Parathyroid adenoma (tissue), 2 donors: Measurements from ENCODE around the gene INPP5A.

Experiments used
- H2AFZ ChIP-seq: fragments of 300-600 bp; sonication (generic); one replicate; pipeline ENCODE4 v1.7.0; 2017; ENCODE audit warnings: antibody characterized with exemption, mild to moderate bottlenecking
- H3K27ac ChIP-seq: fragments of 300-600 bp; sonication (generic); one replicate; pipeline ENCODE4 v1.7.0; 2017
- H3K27me3 ChIP-seq: fragments of 300-600 bp; sonication (generic); one replicate; pipeline ENCODE4 v1.7.0; 2017; ENCODE audit warnings: low read length; ENCODE audit not compliant: control insufficient read depth, insufficient read depth
- H3K36me3 ChIP-seq: fragments of 300-600 bp; sonication (generic); one replicate; pipeline ENCODE4 v1.7.0; 2017; ENCODE audit warnings: low read length; ENCODE audit not compliant: control insufficient read depth, insufficient read depth
- H3K4me1 ChIP-seq: fragments of 300-600 bp; sonication (generic); one replicate; pipeline ENCODE4 v1.7.0; 2017; ENCODE audit warnings: control low read depth
- H3K4me2 ChIP-seq: fragments of 300-600 bp; sonication (generic); one replicate; pipeline ENCODE4 v1.7.0; 2017; ENCODE audit warnings: low read length
- H3K4me3 ChIP-seq: fragments of 300-600 bp; sonication (generic); one replicate; pipeline ENCODE4 v1.7.0; 2017; ENCODE audit warnings: low read depth, low read length
- H3K79me2 ChIP-seq: fragments of 300-600 bp; sonication (generic); one replicate; pipeline ENCODE4 v1.7.0; 2017; ENCODE audit warnings: control low read depth
- H3K9ac ChIP-seq: fragments of 300-600 bp; sonication (generic); one replicate; pipeline ENCODE4 v1.7.0; 2017; ENCODE audit warnings: mild to moderate bottlenecking
- H3K9me3 ChIP-seq: fragments of 300-600 bp; sonication (generic); one replicate; pipeline ENCODE4 v1.7.0; 2017; ENCODE audit warnings: low read length; ENCODE audit not compliant: control insufficient read depth
- TF ChIP-seq, protein P1 (sequence below): fragments of 300-600 bp; sonication (generic); IDR thresholded peaks from one replicate; pipeline ENCODE4 v1.7.0; 2017; ENCODE audit warnings: antibody characterized with exemption, mild to moderate bottlenecking
- donor health status: primary hyperparathyroidism.

Gene INPP5A

DNA sequence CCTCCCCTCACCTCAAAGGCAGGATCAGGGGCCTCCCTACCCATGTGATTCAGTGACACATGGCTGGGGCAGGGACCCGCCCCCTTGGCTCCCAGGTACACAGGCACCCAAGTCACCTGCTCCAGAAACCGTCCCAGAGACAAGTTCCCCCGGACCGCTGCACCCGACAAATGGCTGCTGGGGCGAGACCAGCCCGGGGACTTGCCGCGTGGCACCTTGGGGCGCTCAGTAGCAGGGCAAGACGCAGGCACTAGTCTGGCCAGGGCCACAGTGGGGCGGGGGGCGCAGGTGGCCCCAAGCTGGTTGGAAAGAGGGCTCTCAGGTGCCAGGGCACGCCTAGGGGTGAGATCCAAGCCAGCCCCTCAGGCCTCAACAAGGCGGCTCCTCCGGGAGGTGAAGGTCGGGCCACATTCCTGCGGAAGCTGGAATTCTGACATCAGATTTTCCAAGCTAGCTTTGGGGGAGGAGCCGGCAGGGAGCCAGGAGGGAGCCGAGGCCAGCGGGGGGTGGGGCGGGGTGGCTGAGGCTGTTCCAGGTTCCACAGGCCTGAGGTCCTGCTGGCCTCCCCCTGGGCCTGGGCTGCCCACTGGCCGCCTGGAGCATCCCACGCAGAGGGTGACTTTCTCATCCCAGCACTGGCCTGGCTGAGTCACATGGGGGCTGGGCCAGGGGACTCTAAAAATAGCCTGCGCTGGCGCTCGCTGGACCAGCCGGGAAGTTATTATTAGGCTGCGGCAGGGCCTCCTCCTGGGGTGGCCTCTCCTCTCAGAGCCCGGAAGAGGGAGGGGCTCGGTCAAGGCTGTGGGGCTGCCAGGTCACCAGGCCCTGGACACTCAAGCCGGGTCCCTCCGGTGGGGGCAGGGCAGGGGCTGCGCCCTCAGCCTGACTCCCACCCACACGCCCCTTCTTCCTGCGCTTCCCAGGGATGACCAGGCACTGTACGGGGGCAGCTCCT is 20.5 kb upstream of the INPP5A start:
- no peak overlapping the region for H3K9ac ChIP-seq
- H3K4me1 ChIP-seq: peaks cover 25% of the 10 kb centered on the region
- H3K4me3 ChIP-seq: peak overlapping the region; percentile 41

DNA sequence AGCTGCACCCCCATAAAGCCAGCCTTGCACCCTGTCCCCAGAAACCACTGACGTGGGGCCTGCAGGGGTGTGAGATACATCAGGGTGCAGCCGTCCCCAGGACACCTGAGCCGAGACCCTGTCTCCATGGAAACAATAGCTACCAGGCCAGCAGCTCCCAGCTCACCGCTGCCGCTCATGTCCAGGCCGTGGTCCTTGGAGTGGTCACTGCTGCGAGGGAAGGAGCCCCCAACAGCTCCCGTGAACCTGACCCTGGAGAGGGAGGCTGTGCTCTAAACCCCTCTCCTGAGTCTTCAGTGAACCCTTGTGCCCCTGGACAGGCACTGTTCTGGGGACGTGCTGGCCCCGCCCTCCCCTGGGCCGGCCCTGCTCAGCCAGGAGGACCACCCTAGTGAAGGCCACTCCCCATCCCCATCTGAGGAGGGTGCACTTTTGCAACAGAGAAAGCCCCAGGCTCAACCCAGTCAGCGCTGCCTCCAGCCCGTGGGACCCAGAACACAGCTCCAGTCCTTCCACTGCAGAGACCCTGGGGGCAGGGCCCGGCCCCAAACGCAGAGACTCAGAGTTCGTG is 19.6 kb upstream of the INPP5A start:
- Histone ChIP-seq H3K4me2 (peak overlapping the region; percentile 43), H3K4me1 (peaks cover 25% of the 10 kb centered on the region), H3K4me3 (peak overlapping the region; percentile 41), H3K27me3 (no peaks in the 10 kb centered on the region), H2AFZ (peak overlapping the region; percentile 91), H3K27ac (peak overlapping the region; percentile 95), H3K9me3 (no peaks in the 10 kb centered on the region), H3K79me2 (no peaks in the 10 kb centered on the region), H3K9ac (no peak overlapping the region), H3K36me3 (no peaks in the 10 kb centered on the region)
- TF ChIP-seq, protein P1, sequence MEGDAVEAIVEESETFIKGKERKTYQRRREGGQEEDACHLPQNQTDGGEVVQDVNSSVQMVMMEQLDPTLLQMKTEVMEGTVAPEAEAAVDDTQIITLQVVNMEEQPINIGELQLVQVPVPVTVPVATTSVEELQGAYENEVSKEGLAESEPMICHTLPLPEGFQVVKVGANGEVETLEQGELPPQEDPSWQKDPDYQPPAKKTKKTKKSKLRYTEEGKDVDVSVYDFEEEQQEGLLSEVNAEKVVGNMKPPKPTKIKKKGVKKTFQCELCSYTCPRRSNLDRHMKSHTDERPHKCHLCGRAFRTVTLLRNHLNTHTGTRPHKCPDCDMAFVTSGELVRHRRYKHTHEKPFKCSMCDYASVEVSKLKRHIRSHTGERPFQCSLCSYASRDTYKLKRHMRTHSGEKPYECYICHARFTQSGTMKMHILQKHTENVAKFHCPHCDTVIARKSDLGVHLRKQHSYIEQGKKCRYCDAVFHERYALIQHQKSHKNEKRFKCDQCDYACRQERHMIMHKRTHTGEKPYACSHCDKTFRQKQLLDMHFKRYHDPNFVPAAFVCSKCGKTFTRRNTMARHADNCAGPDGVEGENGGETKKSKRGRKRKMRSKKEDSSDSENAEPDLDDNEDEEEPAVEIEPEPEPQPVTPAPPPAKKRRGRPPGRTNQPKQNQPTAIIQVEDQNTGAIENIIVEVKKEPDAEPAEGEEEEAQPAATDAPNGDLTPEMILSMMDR: no peak

More for the DNA sequence above, 20.5 kb upstream of the INPP5A start:
- H3K4me2 ChIP-seq: peak overlapping the region; percentile 43
- no peaks in the 10 kb centered on the region for H3K27me3 ChIP-seq
- H3K79me2 ChIP-seq: no peaks in the 10 kb centered on the region
- peak overlapping the region; percentile 95 for H3K27ac ChIP-seq
- peak overlapping the region; percentile 91 for H2AFZ ChIP-seq
- H3K9me3 ChIP-seq: no peaks in the 10 kb centered on the region
- H3K36me3 ChIP-seq: no peaks in the 10 kb centered on the region
- TF ChIP-seq, protein P1: no peak

DNA sequence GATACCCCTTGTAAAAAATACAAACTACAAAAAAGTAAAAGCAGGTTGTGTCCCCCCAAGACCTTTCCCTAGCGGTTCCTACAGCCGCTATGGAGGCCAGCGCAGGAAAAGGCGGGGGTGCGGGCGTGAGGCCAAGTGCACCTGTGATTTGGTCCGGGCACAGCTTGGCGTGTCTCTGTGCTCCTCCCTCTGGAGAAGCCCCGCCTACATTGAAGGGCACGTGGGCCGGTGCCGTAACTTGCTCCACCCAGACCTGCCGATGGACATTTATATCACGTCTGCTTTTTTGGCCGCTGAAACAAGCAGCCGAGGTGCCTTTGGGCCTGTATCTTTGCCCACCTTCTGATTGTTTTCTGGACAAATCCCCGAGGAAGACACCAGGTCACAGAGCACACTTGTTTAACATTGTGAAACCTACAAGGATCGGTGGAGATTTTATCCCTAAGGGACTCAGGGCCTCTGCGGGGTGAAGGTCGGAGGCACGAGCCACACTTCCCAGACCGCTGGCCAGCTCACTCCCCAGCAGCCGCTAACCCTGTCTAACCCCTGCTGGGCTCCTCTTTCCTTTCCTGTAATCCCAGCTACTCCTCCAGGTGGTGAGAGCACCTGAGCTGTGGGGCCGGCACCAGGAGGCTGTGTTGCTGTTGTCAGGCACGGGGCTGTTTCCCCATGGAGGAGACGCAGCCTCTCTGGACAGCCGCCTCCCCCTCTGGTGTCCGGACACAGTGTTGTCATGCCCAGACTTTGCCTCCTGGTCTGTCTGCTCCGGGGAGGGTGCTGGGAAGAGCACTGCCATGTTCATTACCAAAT is 18.8 kb upstream of the INPP5A start:
- TF ChIP-seq, protein P1: no peak
- no peaks in the 10 kb centered on the region for H3K79me2 ChIP-seq
- H3K4me1 ChIP-seq: peaks cover 25% of the 10 kb centered on the region
- H3K9ac ChIP-seq: no peak overlapping the region
- peak overlapping the region; percentile 95 for H3K27ac ChIP-seq
- H3K27me3 ChIP-seq: no peaks in the 10 kb centered on the region
- peak overlapping the region; percentile 91 for H2AFZ ChIP-seq
- H3K4me3 ChIP-seq: peak overlapping the region; percentile 40
- H3K9me3 ChIP-seq: no peaks in the 10 kb centered on the region
- H3K36me3 ChIP-seq: no peaks in the 10 kb centered on the region
- peak overlapping the region; percentile 43 for H3K4me2 ChIP-seq

DNA sequence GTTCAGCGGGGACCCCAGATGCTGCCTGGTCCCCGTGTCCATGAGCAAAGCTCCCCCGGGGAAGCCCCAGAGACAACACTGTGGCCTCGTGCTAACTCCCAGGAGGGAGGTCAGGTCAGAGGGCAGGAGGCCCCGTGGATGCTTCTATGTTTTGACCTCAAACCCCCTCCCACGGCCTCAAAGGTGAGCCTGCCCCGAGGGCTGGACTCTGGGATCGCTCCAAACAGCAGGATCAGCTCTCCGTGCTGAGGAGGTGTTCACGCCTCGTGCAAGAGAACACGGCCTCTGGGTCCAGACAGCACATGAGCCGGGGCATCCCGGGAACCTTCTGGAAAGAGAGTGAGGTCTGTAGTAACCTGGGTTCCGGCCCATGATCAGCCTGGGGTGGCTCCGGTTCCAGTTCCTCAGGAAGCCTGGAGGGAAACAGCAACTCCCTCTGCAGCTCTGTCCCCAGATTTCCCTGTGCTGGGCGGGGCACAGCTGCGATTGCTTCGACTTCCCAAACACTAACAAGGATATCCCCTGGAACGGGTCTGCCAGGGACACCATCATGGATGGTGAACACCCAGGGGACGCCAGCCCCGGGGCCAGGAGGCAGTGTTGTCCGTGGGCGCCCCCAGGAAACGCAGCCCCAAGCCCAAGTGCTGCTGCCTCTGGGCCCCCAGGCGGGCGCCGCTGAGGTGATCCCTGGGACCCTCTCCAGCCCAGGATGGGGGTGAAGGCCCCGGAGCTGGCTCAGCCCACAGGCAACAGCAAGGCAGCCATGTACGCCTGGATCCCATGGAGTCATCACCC is 18.0 kb upstream of the INPP5A start:
- Histone ChIP-seq H3K4me1 (peaks cover 25% of the 10 kb centered on the region), H3K9ac (no peak overlapping the region), H3K36me3 (no peaks in the 10 kb centered on the region)

More for the DNA sequence above, 18.0 kb upstream of the INPP5A start:
- no peak overlapping the region for H3K4me3 ChIP-seq
- H3K79me2 ChIP-seq: no peaks in the 10 kb centered on the region
- H3K9me3 ChIP-seq: no peaks in the 10 kb centered on the region
- no peaks in the 10 kb centered on the region for H3K27me3 ChIP-seq
- H3K4me2 ChIP-seq: peak overlapping the region; percentile 43
- TF ChIP-seq, protein P1: no peak
- peak overlapping the region; percentile 95 for H3K27ac ChIP-seq
- H2AFZ ChIP-seq: peak overlapping the region; percentile 48
